ENCODE data around the gene MORN1.
A peak's percentile ranks its signal among the peaks of the same experiment; 100 is the strongest.

The MORN1 gene

DNA sequence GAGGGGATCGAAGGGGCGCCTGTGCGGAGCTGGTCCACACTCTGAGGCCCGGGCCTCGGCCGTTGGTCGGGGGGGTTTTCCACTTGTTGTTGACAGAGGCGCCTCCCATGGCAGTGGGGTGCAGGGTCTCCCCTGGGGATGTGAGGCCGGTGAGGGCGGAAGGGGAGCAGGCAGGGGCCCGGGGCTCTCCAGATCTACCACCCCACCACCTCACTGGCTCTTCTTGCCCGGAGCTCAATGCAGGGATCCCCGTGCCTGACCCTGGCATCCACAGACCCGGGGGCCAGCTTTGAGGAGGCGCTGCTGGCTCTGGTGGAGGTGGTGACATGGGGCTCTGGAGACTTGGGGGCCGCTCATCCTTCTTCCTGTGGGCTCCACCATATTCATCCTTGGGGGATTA lies 28.1 kb upstream of the MORN1 start:
- DNase-seq (ENCODE audit: low read depth) = no peak

DNA sequence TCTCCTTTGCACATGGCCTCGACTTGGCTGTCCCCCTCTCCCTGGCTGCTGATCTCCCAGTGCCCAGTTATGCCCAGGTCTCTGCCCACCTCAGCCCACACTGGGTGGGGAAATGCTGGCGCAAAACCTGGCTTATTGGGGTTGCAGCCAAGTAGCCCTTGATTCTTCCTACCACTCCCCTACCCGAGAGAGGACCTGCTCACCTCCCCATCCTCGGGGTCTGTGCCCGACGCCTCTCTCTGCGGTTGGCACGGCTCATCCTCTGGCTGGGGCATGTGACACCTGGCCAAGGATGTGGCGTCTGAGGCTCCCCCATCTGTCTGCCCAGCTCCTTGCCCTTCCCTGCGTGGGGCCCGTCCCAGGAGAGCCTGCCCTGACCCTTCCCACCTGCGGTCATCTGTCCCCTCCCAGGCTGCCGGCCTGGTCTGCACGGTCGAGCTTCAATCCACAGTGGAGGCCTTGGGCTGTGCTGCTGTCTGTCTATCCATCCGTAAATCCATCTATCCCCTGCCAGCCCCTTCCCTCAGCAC lies 27.5 kb upstream of the MORN1 start:
- DNase-seq (ENCODE audit: low read depth) = no peak

DNA sequence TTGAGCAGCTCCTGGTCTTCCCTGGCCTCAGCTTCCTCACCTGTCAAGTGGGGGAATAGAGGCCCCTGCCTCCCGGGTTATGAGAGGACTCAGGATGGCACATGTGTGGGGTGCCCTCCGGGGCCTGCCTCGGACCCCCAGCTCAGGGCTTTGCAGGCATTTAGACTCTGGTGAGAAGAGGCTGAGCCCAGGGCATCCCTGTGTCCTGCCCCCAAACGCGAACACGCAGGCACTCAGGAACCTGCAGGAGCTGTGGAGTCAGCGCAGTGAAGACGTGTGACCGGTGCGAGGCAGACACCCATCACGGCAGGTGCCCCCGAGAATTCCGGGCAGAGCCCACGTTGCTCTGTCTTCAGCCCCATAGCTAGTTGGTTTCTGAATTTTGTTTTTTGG lies 26.5 kb upstream of the MORN1 start:
- DNase-seq (ENCODE audit: low read depth) = no peak

DNA sequence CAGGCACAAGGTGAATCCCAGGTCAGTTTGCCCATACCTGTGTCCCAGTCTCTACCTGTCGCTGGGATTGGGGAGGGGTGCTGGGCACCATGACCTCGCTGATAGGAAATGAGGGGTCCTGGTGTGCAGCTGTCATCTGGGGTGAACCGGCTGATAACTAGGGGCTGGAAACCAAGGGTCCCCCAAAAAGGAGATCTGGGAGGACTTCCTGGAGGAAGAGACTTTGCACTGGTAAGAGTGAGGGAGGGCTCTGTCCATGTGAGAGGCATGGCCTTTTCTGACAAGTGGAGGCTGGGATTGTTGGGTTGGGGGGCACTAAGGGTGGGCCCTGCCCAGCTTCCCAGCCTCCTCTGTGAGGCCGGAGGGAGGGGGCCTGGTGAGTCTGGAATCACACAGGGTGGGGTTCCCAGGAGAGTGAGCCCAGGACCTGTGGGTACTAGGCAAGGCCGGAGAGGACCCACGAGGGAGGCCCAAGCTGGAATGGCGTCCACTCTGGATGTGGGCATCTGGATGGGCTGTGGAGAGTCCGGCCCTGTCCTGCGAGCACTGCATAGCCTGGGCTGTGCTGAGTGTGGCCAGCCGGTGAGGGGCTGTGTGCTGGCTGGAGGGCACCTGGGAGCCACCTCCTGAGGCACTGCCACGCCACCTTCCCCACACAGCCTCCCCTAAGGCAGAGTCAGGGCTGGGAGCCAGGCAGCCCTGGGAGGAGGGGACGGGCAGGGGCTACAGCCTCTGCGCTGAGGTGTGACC lies 25.9 kb upstream of the MORN1 start:
- no peak for DNase-seq (ENCODE audit: low read depth)

DNA sequence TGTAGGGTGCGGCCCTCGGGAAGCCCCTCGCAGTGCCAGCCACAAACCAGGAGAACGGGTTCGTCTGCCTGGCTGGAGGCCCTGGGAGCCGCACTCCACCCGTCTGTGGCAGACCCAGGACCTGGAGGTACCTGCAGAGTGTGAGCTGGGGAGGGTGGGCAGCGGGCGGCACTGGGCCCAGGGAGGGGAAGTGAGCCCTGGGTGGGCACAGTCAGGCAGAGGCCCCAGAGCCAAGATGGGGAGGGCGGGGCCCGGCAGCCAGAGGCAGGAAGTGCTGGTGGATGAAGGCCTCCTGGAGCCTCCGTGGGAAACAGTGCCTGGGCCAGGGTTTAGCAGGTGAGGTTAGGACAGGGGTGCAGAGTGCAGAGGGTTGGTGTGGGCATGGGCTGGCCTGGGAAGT lies 25.0 kb upstream of the MORN1 start:
- DNase-seq (ENCODE audit: low read depth) = no peak

DNA sequence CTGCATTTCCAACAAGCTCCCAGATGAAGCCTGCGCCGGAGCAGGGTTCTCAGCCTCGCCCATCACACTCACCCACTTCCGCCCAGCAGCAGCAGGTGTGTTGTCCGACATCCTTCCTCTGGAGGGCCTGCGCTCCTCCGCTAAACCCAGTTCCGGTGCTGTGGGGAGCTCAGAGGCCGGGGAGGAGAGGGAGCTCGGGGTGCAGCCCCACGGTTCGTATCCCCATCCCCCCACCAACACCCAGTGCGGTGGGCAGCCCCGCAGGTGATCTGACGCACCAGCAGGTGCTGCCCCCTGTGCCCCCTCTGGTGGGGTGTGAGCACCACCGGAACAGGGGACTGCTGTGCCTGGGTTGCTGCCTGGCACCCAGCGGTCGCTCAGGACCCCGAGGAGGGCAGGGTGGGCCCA lies 24.5 kb upstream of the MORN1 start:
- DNase-seq (ENCODE audit: low read depth) = no peak

DNA sequence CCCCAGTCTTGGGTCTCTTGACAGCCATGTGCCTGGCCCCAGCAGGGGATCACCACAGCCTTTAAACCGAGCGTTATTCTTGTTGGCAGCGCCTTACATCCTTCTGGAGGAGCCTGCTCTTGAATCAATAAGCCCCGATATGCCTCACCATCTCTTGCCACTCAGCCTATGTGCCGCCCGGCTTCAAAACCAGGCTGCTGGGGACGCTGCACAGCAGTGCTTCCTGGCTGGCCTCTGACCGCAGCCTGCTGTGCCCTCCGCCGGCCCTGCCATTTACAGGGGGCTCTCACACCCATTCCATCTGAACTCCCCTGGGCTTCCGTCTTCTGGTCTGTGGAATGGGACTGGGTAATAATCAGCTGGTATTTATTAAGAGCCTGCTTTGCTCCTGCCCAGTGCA lies 24.0 kb upstream of the MORN1 start:
- no peak for DNase-seq (ENCODE audit: low read depth)

DNA sequence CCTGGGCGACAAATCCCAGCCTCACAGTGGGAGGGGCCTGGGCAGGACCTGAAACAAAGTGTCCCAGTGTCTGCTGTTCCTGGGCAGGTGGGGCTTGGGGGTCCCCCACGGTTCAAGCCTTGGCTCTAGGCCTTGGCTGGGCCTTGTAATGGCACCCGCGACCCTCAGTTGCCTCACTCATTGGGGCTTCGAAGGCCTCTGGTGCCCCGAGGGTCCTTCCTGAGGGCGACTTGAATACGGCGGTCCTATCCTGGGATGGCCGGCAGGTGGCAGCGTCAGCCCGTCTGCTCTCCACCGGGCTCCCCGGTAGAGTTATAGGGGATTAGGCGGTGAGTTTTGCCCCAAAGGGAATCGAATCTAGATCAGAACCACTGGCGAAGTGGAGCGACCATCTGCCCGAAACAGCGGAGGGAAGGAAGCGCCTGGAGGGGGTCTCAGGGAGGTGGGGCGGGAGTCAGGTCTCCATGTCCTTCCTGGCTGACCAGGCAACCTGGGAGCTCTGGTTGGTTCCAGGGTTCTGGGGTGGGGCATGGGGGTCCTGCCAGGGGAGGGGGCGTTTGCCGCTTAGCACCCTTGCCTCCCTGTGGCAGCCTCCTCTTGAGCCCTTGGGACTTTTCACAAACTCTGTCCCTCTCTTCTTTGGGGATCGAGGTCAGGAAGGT lies 23.1 kb upstream of the MORN1 start:
- DNase-seq (ENCODE audit: low read depth) = peak; percentile 25

DNA sequence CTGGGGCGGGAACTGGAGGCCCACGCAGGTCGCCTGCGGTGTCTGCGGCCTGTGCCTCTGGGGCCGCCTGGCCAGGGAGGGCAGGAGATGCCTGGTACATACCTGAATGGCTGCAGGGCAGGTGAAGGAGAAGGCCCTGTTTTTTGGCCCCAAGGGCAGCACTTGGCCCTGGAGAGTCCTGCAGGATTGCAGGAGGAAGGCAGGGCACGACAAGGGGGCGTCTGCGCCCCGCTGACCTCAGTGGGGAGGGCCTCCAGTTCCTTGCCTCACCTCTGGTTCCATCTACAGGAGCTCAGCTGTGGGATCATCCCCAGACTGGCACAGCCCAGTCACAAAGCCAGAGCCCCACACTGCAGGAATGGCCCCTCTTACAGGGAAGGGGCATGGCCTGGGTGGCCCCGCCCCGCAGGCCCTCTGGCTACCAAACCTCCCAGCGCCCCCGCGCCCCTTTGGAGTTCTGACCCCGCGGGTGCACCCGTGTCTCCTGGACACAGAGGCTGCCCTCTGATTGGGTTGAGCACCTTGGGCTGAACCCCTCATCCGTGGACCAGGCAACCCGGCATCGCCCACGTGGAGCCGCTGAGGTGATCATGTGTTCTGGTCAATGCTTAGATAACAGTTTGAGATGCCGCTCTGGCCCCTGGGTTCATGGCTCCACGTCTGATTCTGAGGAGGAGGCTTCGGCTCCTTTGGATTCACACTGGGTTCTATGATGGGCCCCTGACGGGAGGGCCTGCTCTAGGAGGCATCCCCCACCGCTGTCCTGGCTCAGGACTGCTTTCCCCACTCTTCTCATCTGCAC lies 22.3 kb upstream of the MORN1 start:
- DNase-seq (ENCODE audit: low read depth) = no peak

DNA sequence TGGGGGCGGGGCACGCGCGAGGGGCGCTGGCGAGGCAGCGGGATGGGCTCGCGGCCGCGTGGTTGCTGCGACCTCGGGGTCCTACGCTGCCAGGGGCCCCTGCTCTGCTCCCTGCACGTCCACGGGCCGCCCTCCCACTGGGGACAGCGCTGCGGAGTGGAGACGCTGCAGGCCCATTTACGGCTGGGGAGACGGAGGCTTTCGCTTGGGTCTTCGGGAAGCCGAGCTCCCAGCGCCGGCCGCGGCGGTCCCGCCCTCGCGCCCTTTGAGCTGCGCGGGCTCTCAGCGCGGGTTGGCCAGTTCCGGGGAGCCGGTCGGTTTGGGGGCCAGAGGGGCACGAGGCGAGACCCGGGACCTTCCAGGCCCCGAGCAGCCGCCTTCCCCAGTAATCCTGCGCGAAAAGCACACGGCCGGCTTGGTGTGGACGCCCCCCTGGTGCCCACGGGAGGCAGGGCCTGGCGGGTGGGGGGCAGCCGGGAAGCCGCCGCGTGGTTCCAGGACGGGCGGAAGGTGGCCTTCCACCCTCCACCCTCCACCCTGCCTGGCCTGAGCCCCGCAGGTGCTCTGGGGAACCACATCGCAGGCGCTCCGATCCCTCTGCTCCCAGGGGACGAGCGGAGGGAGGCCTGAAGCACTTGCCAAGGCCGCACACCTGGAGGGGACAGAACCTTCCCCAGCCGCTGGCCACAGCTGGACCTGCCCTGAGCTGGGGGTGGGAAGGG lies 21.6 kb upstream of the MORN1 start:
- DNase-seq (ENCODE audit: low read depth) = peak; percentile 20

GRCh38 chr1:2412395-2412772 lies 21.0 kb upstream of the MORN1 start, which contains the start of gene PEX10:
Gene PEX10, minus strand, starts transcription at chr1:2412564. Its CDS starts 62 bp downstream, at chr1:2412502.
- DNase-seq (ENCODE audit: low read depth) = peak; percentile 86

DNA sequence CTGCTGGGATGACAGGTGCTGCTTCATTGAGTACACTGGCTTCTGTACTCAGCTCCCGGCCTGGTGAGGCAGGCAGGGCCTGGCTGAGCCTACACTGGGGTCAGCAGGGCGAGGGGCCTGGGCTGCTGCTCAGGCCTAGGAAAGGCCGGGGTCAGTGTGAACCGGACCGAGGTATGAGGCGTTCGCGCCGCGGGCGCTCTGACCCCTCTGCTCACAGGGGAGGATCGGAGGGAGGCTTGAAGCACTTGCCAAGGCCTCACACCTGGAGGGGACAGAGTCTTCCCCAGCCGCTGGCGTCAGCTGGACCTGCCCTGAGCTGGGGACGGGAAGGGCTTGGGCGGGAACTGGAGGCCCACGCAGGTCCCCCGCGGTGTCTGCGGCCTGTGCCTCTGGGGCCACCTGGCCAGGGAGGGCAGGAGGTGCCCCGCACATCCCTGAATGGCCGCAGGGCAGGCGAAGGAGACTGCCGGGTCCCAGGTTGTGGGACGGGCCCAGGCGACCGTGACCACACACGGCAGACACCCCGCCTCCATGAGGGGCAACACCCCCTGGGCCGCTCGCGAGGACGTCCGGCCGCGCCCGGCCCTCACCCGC lies 20.5 kb upstream of the MORN1 start:
- DNase-seq (ENCODE audit: low read depth) = no peak

DNA sequence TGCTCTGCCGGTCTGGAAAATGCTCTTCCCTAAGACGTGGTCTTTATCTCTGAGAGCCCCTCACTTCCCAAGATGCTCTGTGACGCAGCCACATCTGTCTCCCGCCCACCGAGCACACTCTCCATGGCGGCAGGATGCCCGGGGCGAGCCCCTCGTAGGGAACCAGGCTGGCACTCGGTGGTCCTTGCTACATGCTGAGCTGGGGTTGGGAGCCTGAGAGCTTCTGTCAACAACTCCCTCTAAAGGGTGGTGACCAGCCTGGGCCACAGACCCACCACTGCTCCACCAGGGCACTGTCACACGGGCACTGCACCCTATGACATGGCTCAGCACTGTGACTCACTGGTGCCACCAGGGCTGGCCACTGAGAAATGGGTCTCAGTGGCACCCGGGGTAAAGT lies 18.4 kb upstream of the MORN1 start:
- DNase-seq (ENCODE audit: low read depth) = no peak

GRCh38 chr1:2408859-2409276 lies 17.5 kb upstream of the MORN1 start:
- DNase-seq (ENCODE audit: low read depth) = no peak

GRCh38 chr1:2408456-2408855 lies 17.1 kb upstream of the MORN1 start:
- DNase-seq (ENCODE audit: low read depth) = no peak

DNA sequence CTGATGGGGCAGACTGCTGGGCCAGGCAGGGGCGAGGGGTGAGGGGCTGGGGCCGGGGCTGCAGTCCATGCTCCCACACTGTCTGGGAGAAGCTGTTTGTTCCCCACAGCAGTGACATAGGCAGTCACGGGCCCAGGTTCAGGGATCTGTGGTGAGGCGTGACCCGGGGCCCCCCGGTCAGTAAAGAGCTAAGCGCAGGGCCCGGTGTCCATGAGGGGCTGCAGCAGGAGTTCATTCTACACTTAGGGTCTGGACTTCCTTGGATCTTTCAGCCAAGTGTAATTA lies 16.6 kb upstream of the MORN1 start:
- no peak for DNase-seq (ENCODE audit: low read depth)

- no peak for DNase-seq (ENCODE audit: low read depth)
Measured at GRCh38 chr1:2407166-2407990, 16.0 kb upstream of the MORN1 start.

DNA sequence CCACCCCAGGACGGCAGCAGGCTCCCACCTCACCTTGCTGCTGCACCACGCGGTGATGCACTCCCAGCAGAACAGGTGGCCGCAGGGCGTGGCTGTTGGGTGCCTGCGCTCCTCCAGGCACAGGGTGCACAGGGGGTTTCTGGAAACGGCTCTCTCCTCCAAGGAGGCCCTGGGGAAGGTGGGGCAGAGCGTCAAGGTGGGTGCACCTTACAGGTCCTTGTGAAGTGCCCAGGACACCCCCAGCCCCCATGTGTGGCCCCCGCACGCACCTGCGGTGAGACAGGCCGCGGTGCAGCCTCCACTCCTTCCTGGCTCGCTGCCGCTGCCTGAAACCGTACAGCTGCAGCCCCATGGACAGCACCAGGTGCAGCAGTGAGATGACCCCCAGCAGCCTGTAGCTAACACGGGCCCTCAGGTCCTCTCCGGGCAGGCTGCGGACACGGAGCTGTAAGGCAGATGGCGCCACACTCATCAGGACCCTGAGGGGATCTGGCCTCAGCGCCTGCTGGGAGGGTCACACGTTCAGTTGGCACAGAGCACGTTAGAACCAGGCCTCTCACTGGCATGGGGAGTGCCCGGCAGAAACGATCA lies 15.2 kb upstream of the MORN1 start:
- DNase-seq (ENCODE audit: low read depth) = no peak

DNA sequence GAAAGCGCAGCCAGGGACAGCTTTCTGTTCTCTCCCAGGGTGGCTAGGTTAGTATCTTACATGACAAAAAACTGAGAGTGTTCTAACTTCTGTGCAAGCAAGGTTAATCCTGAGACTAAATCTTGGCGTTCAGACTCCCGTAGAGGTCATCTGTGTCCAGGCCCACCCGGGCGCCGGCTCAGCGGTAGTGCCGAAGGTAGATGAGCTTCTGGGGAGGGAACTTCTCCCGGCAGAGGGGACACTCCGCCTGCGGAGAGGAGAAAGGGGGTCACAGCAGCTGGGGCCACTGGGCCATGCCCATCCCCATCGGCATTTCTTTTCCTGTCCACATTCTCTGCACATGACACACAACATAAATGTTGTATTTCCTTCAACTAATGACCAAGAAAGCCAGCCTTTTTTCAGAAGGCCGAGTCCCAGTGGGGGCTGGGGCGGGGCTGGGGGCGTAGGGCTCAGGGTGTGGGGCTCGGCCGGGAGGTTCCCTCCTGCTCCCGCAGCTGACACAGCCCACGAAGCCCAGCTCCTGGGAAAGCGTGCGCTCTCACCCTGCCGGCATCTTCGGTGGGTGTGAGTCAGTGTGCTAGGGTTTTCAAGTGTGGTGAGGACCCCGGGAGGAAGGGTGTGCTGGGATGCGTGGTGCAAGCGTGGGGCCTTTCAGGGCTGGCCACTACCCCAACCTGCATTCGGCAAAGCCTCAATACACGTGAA lies 14.4 kb upstream of the MORN1 start:
- no peak for DNase-seq (ENCODE audit: low read depth)
